KMS-11 (cell line): ENCODE measurements around the gene SMARCAL1.

Experiments
- H2AFZ ChIP-seq: fragments of 200-600 bp; sonication (generic); 2 replicates; pipeline ENCODE4 v1.6.1; 2016; ENCODE audit warnings: antibody characterized with exemption, mixed run types, low read depth
- H3K27ac ChIP-seq: fragments of 200-600 bp; sonication (generic); 2 replicates; pipeline ENCODE4 v1.6.1; 2016; ENCODE audit warnings: mild to moderate bottlenecking, mixed run types
- H3K27me3 ChIP-seq: fragments of 200-600 bp; sonication (generic); 2 replicates; pipeline ENCODE4 v1.6.1; 2017; ENCODE audit warnings: mild to moderate bottlenecking, low read depth, mixed run types, moderate library complexity; ENCODE audit not compliant: insufficient read depth
- H3K36me3 ChIP-seq: fragments of 200-600 bp; sonication (generic); 2 replicates; pipeline ENCODE4 v1.6.1; 2017; ENCODE audit warnings: mild to moderate bottlenecking, mixed run types; ENCODE audit not compliant: insufficient read depth
- H3K4me1 ChIP-seq: fragments of 200-600 bp; sonication (generic); 2 replicates; pipeline ENCODE4 v1.6.1; 2016; ENCODE audit warnings: mild to moderate bottlenecking, low read depth, mixed run types; ENCODE audit not compliant: poor library complexity, severe bottlenecking
- H3K4me2 ChIP-seq: fragments of 200-600 bp; sonication (generic); 2 replicates; pipeline ENCODE4 v1.7.0; 2016; ENCODE audit warnings: mild to moderate bottlenecking, mixed run types
- H3K4me3 ChIP-seq: fragments of 200-600 bp; sonication (generic); IDR thresholded peaks from 2 replicates; pipeline ENCODE4 v1.6.1; 2017; ENCODE audit warnings: low read depth, low read length, mixed read lengths; ENCODE audit not compliant: insufficient read depth
- H3K79me2 ChIP-seq: fragments of 200-600 bp; sonication (generic); 2 replicates; pipeline ENCODE4 v1.6.1; 2016; ENCODE audit warnings: low read depth, mixed run types; ENCODE audit not compliant: insufficient read depth
- H3K9ac ChIP-seq: fragments of 200-600 bp; sonication (generic); 2 replicates; pipeline ENCODE4 v1.6.1; 2016; ENCODE audit warnings: mild to moderate bottlenecking, mixed run types
- H4K20me1 ChIP-seq: fragments of 200-600 bp; sonication (generic); 2 replicates; pipeline ENCODE4 v1.6.1; 2016; ENCODE audit warnings: mild to moderate bottlenecking, mixed run types; ENCODE audit not compliant: insufficient read depth
- CTCF ChIP-seq: fragments of 200-600 bp; sonication (generic); conservative IDR thresholded peaks from 2 replicates; pipeline ENCODE4 v1.6.1; 2017; ENCODE audit warnings: low read depth, mild to moderate bottlenecking, antibody characterized with exemption, low read length, moderate library complexity, mixed read lengths

The SMARCAL1 gene

DNA sequence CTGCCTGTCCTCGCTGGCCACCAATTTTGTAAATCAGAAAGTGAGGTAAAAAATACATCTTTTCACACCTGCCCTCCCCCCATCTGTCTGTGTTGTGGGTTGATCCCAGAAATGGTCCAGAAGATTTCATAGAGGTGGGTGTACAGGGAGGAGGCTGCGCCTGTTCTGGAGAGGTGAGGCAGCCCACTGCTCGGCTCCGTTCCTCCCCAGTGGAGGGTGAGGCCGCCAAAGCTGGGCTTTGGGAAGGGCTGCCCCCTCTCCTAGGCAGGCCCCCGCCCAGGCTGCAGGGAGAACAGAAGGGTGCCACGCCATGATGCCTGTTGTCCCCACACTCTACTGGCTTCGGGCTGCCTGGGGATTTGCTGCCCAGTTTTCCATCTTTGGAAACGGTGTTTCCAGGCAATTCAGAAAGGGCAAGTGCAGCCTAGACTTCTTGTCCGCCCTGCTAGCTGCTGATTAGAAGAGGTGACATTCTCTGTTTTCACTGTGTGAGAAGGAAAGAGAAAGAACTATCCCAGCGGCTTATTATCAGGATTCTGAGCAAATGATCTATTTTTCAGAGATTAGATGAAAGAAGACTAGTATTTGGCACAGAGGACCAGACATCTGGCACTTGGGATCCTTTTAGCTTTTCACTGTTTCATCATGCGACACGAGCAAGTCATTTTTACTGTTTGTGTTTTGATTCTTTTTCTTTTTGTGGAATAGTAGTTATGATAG lies 18.7 kb downstream of the SMARCAL1 start:
- Histone ChIP-seq H3K36me3 (no peaks in the 10 kb centered on the region), H3K27me3 (no peaks in the 10 kb centered on the region), H3K4me3 (no peak overlapping the region), H3K4me1 (no peaks in the 10 kb centered on the region), H4K20me1 (no peaks in the 10 kb centered on the region), H2AFZ (no peak overlapping the region), H3K9ac (no peak overlapping the region), H3K79me2 (no peaks in the 10 kb centered on the region), H3K4me2 (no peak overlapping the region), H3K27ac (no peak overlapping the region)
- no peak for TF ChIP-seq CTCF

DNA sequence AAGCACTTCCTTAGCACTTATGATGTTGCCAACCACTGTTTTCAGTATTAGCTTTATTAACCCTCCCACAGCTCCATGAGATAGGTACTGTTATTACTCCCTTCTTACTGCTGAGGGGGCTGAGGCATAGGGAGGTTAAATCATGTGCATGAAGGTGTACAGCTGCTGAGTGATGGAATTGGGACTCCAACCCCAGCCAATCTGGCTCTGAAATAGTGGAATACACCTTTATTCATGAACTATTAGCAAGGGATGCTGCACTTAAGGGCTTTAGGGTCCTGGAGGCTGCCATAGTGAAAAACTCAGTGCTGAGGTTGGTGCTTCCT lies 19.2 kb downstream of the SMARCAL1 start:
- Histone ChIP-seq H3K4me2 (no peak overlapping the region), H3K36me3 (no peaks in the 10 kb centered on the region), H3K27me3 (no peaks in the 10 kb centered on the region), H3K79me2 (no peaks in the 10 kb centered on the region), H3K4me1 (no peaks in the 10 kb centered on the region), H4K20me1 (no peaks in the 10 kb centered on the region), H3K4me3 (no peak overlapping the region), H3K27ac (no peak overlapping the region), H2AFZ (no peak overlapping the region), H3K9ac (no peak overlapping the region)
- TF ChIP-seq CTCF, result no peak

- Histone ChIP-seq H4K20me1 (no peaks in the 10 kb centered on the region), H3K9ac (no peak overlapping the region), H3K4me1 (no peaks in the 10 kb centered on the region), H3K4me2 (no peak overlapping the region), H2AFZ (no peak overlapping the region), H3K27ac (no peak overlapping the region), H3K4me3 (no peak overlapping the region), H3K27me3 (no peaks in the 10 kb centered on the region), H3K36me3 (no peaks in the 10 kb centered on the region), H3K79me2 (no peaks in the 10 kb centered on the region)
- TF ChIP-seq CTCF, result no peak
Measured at GRCh38 chr2:216436383-216436782, 24.1 kb downstream of the SMARCAL1 start.

DNA sequence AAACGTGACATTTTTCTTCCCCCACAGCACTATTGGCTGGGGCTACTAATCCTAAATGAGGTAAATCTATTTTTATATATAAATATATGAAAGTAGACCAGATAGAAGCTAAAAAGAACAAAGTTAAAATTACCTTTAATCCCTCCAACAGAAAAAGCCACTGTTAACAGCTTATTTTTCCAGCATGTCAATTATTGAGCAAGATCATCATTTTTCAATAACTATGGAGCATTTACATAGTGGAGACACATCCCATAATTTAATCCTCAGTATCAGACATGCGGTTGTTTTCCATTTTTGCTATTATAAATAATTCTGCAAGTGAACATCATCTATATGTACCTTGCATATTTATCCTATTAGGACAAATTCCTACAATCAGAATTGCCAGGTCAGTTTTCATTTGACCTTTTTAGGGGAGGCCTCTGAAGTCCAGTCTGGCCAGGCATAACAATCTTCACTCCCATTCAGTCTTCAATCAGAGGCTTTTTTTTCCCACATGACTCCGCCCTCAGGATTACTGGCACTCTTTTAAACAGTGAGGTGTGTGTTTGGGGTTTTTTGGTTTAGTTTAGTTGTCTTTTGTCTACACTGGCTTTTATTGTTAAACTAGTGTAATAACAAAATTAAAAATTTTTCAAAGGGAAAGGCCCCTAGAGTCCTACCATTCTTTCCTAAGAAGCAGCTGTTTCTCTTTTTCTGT lies 29.2 kb downstream of the SMARCAL1 start:
- Histone ChIP-seq H3K4me2 (no peak overlapping the region), H3K4me3 (no peak overlapping the region), H3K36me3 (no peaks in the 10 kb centered on the region), H4K20me1 (no peaks in the 10 kb centered on the region), H3K27ac (no peak overlapping the region), H3K79me2 (no peaks in the 10 kb centered on the region), H3K9ac (no peak overlapping the region), H3K27me3 (no peaks in the 10 kb centered on the region), H3K4me1 (no peaks in the 10 kb centered on the region), H2AFZ (no peak overlapping the region)
- TF ChIP-seq CTCF, result no peak
